Measurements from ENCODE around the gene EFCAB12.

The EFCAB12 gene

Small RNAs within 50 kb of the gene (small RNA-seq; reads per million reads assigned to genes)
- 242 reads per million, percentile 98 among the genes with 10 or more reads in this experiment for gene SNORA7B (ENCODE audit: insufficient read depth)
